ENCODE measurements around the gene PHACTR3. TPM values are rescaled to one million over a fixed set of nuclear protein-coding genes. Genes with fewer than 3 reads are reported as not detected.
A peak's percentile ranks its signal among the peaks of the same experiment; 100 is the strongest.

PHACTR3 gene
- total RNA-seq, 1 experiment from 2014 or later, result not detected

DNA sequence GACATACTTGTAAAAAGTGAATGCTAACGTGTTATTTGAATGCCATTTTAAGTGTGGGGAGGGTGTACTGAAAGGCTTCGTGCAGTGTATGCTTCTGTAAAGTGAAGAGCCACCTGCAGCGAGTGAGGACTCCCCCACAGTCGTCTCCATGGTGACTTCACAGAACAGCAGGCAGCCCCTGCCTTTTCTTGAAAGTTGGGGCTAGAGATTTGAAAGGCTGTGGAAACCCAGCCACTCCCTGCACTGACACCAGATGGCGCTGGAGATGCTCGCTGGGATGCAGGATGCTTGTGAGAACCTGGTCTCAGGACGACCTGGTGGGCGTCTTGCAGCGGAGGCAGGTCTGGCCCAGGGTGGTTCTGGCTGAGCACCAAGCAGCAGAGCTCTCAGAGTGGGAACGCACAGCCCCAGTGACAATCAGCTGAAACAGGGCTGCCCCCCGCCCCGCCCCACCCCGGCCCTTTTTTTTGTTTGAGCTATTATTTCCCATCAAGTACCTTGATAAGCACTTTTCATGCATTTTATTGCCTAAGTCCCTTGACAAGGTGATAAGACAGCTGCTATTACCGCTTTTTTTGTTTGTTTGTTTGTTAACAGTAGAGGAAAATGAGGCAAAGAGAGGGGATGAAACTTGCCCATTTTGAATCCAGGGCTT, 178.8 kb downstream of the PHACTR3 start:
- Histone ChIP-seq H2AK5ac (ENCODE audit: insufficient read length, low read length) (no peak overlapping the region), H3K79me2 (ENCODE audit: insufficient read depth, low read length) (no peaks in the 10 kb centered on the region), H3K9ac (ENCODE audit: extremely low read depth, insufficient read length, low read length) (no peak overlapping the region), H4K5ac (ENCODE audit: insufficient read length, low read depth, low read length) (no peak overlapping the region), H4K91ac (ENCODE audit: insufficient read length, low read depth, low read length) (no peak overlapping the region), H3K56ac (ENCODE audit: insufficient read length, low read depth, low read length) (no peak overlapping the region), H2BK20ac (ENCODE audit: low read depth, low read length, poor library complexity, severe bottlenecking) (no peak overlapping the region), H3K9me3 (ENCODE audit: control insufficient read depth, low read depth, low read length) (no peaks in the 10 kb centered on the region), H4K8ac (replicated peaks; ENCODE audit: insufficient read length, low read depth, low read length) (no peak overlapping the region), H3K4ac (ENCODE audit: low read depth, low read length) (no peak overlapping the region), H3K23ac (ENCODE audit: insufficient read length, low read depth, low read length) (no peak overlapping the region), H3K79me1 (ENCODE audit: insufficient read depth, low read depth, low read length, poor library complexity, severe bottlenecking) (no peaks in the 10 kb centered on the region), H3K4me2 (ENCODE audit: insufficient read depth, insufficient read length, low read length) (no peak overlapping the region), H2BK5ac (ENCODE audit: insufficient read length, low read length) (no peak overlapping the region), H2BK15ac (ENCODE audit: low read depth, low read length) (no peak overlapping the region), H3K27me3 (ENCODE audit: insufficient read depth, low read length) (no peaks in the 10 kb centered on the region), H2BK120ac (ENCODE audit: low read depth, low read length, poor library complexity, severe bottlenecking) (no peak overlapping the region), H2BK12ac (ENCODE audit: insufficient read length, low read depth, low read length) (no peak overlapping the region), H3K4me1 (ENCODE audit: insufficient read depth, low read length) (no peaks in the 10 kb centered on the region), H3K23me2 (ENCODE audit: insufficient read length, low read depth, low read length, poor library complexity, severe bottlenecking) (no peaks in the 10 kb centered on the region), H3K27ac (ENCODE audit: insufficient read length, low read depth, low read length) (no peak overlapping the region), H3K18ac (ENCODE audit: insufficient read length, low read depth, low read length) (no peak overlapping the region), H2AFZ (ENCODE audit: low read length) (no peak overlapping the region), H3K14ac (ENCODE audit: insufficient read depth, low read length) (no peak overlapping the region), H3T11ph (ENCODE audit: low read length) (no peak overlapping the region), H4K20me1 (ENCODE audit: control insufficient read depth, insufficient read depth, insufficient read length) (no peaks in the 10 kb centered on the region)
- no CpG with 5 or more reads among the region's 14 CpGs for WGBS (ENCODE audit: extremely low coverage, insufficient read length, low lambda C conversion rate)
- H3K4me1 Mint-ChIP-seq, result peaks cover 0 to 2% of the 10 kb centered on the region in 2 experiments; a peak in 2 of 4 replicates
- TF ChIP-seq, protein P1, sequence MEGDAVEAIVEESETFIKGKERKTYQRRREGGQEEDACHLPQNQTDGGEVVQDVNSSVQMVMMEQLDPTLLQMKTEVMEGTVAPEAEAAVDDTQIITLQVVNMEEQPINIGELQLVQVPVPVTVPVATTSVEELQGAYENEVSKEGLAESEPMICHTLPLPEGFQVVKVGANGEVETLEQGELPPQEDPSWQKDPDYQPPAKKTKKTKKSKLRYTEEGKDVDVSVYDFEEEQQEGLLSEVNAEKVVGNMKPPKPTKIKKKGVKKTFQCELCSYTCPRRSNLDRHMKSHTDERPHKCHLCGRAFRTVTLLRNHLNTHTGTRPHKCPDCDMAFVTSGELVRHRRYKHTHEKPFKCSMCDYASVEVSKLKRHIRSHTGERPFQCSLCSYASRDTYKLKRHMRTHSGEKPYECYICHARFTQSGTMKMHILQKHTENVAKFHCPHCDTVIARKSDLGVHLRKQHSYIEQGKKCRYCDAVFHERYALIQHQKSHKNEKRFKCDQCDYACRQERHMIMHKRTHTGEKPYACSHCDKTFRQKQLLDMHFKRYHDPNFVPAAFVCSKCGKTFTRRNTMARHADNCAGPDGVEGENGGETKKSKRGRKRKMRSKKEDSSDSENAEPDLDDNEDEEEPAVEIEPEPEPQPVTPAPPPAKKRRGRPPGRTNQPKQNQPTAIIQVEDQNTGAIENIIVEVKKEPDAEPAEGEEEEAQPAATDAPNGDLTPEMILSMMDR (conservative IDR thresholded peaks at IDR 0.05), result peak; percentile 91
- H3K27me3 Mint-ChIP-seq (ENCODE audit: low read depth), result peaks cover 17% of the 10 kb centered on the region
- H3K4me3 Mint-ChIP-seq, result no peak overlapping the region
- peak; percentile 85 for DNase-seq
- no peak overlapping the region for H3K27ac Mint-ChIP-seq
- H3K9me3 Mint-ChIP-seq, result peaks cover 0 to 23% of the 10 kb centered on the region in 2 experiments; a peak in 2 of 5 replicates
- H3K36me3 Mint-ChIP-seq (ENCODE audit: insufficient read depth in 1 of 3, low read depth in 3 of 3), result no peaks in the 10 kb centered on the region

Data from H9 (cell line).